Esophagus muscularis mucosa (tissue), 4 donors: ENCODE results near the gene TBX2.

Source experiments
- EP300 ChIP-seq: sonication (generic); formaldehyde crosslinking; IDR thresholded peaks from one replicate; pipeline ENCODE4 v1.6.1; 2017; ENCODE audit warnings: antibody characterized with exemption
- POLR2A ChIP-seq: fragments of 450-650 bp; IDR thresholded peaks from one replicate; pipeline ENCODE4 v1.6.1; 2017; ENCODE audit warnings: antibody characterized with exemption, moderate library complexity, mild to moderate bottlenecking, low read depth
- POLR2AphosphoS5 ChIP-seq, 2 donors: sonication (generic); formaldehyde crosslinking; IDR thresholded peaks; one replicate each; pipeline ENCODE4 v1.6.1; 2017; ENCODE audit warnings: antibody characterized with exemption in 2 of 2
- TF ChIP-seq, protein P1 (sequence below), 3 experiments: fragments of 200-600 bp in 2 of 3; fragments of 450-650 bp in 1 of 3; sonication (generic) in 2 of 3; IDR thresholded peaks; one replicate each; pipeline ENCODE4 v1.5.1; 2017 to 2019; ENCODE audit warnings: antibody characterized with exemption in 3 of 3, mild to moderate bottlenecking in 2 of 3, moderate library complexity in 1 of 3

DNA sequence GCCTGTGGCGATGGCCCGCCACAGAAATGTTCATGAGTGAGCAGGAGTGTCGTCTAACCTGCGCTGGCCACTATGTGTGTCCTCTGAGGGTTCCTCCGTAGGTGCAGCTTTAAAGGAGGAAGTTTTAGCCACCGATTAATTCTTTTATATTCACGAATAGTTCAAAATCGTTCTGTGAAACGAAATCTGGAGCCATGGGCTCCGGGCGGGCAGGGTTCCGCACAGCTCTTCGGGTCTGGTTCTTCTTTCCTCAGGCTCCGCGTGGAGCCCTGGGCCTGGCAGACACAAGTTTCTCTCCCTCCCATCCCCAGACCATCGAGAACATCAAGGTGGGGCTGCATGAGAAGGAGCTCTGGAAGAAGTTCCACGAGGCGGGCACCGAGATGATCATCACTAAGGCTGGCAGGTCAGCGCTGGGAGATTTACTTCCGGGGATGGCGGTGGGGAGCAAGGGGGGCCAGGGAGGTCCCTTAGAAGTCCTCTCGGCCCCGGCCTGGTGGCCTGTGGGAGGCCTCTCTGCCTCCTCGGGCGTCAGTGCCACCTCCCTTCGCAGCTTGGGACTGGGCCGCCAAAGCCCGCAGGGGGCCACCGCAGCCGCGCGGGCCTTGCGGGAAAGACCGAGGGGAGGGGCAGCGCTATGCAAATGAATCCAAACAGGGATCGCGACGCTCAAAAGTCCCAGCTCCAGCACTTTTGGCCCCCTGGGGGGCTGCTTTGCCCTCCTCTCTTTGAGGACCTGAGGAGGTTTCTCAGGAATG, 57.8 kb downstream of the TBX2 start:
- TF ChIP-seq, protein P1, sequence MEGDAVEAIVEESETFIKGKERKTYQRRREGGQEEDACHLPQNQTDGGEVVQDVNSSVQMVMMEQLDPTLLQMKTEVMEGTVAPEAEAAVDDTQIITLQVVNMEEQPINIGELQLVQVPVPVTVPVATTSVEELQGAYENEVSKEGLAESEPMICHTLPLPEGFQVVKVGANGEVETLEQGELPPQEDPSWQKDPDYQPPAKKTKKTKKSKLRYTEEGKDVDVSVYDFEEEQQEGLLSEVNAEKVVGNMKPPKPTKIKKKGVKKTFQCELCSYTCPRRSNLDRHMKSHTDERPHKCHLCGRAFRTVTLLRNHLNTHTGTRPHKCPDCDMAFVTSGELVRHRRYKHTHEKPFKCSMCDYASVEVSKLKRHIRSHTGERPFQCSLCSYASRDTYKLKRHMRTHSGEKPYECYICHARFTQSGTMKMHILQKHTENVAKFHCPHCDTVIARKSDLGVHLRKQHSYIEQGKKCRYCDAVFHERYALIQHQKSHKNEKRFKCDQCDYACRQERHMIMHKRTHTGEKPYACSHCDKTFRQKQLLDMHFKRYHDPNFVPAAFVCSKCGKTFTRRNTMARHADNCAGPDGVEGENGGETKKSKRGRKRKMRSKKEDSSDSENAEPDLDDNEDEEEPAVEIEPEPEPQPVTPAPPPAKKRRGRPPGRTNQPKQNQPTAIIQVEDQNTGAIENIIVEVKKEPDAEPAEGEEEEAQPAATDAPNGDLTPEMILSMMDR (IDR thresholded peaks at IDR 0.05) = no peak
- no peak for TF ChIP-seq POLR2AphosphoS5 (IDR thresholded peaks at IDR 0.05)
- TF ChIP-seq POLR2A = no peak
- no peak for TF ChIP-seq EP300
